Measurements from ENCODE around the gene PRSS27.

Gene PRSS27

GRCh38 chr16:2710021-2710710 lies 9.9 kb downstream of the PRSS27 start:
- no peak for DNase-seq (ENCODE audit: low read depth)
- no peak for TF ChIP-seq CTCF (conservative IDR thresholded peaks at IDR 0.05; ENCODE audit: low read length)

GRCh38 chr16:2709588-2709984 lies 10.4 kb downstream of the PRSS27 start:
- H3K4me3 ChIP-seq (ENCODE audit: low read length): no peak overlapping the region
- DNase-seq (ENCODE audit: low read depth): no peak
- TF ChIP-seq CTCF (conservative IDR thresholded peaks at IDR 0.05; ENCODE audit: low read length): no peak

More at GRCh38 chr16:2710021-2710710, 9.9 kb downstream of the PRSS27 start:
- H3K4me3 ChIP-seq (ENCODE audit: low read length): no peak overlapping the region

DNA sequence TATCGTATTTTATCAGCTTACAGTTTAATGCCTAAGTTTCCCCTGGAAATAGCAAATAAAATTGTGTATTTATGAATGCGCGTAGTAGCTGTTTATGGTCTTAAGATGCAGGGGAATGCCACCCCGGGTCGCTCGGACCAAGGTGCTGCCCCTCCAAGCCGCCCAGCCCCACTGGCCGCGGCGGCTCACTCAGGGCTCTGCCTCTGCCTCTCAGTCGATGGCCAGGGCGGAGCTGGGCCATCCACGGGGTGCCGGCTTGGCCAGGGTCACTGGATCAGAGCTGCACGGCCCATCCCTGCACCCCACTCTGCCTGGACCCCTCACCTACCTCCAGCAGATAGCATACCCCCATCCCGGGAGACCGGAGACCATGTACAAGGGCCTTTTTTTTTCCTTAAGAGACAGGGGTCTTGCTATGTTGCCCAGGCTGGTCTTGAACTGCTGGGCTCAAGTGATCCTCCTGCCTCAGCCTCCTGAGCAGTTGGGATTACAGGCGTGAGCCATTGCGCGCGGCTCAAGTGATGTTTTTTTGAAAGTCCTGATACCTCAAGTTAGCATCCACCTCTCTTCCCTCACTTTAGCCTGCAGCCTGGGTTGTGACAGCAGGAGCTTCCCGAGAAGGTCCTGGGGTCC lies 11.0 kb downstream of the PRSS27 start:
- H3K4me3 ChIP-seq (ENCODE audit: low read length): no peak overlapping the region
- no peak for TF ChIP-seq CTCF (conservative IDR thresholded peaks at IDR 0.05; ENCODE audit: low read length)
- no peak for DNase-seq (ENCODE audit: low read depth)

- H3K4me3 ChIP-seq (ENCODE audit: low read length): no peak overlapping the region
- TF ChIP-seq CTCF (conservative IDR thresholded peaks at IDR 0.05; ENCODE audit: low read length): no peak
- DNase-seq (ENCODE audit: low read depth): no peak
Observed at GRCh38 chr16:2708290-2708639, 11.8 kb downstream of the PRSS27 start.

- no peak for DNase-seq (ENCODE audit: low read depth)
- H3K4me3 ChIP-seq (ENCODE audit: low read length): no peak overlapping the region
- no peak for TF ChIP-seq CTCF (conservative IDR thresholded peaks at IDR 0.05; ENCODE audit: low read length)
Observed at GRCh38 chr16:2707368-2708289, 12.4 kb downstream of the PRSS27 start.

DNA sequence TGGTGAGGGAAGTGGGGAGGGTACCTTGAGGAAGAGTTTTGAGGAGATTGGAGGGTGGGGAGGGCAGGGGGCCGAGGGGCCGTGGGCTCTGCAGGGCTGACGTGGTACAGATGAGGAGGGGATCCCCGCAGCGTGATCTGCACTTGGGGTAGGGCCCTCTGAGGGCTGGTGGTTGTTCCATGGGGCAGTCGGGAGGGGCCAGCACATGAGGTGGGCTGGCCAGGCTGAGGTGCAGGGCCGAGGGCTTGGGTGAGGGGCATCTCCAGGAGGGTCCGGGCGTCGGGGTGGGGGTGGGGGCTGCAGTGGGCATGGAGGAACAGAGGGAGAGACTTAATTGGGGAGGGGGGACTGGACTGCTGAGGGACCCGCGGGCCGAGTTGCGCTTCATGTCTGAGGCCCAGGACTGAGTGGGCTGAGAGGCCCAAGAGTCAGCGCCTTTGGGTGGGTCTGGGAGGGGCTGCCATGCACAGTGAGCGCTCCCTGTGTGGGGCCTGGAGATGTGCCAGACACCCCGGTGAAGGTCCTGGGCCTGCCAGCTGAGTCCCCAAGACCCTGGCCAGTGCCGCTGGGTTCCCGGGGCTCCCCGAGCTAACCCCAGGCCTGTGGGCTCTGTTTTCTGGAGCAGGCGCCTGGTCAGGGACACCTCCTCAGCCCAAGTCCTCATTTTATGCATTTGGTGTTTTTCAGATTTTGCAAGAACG lies 13.3 kb downstream of the PRSS27 start:
- DNase-seq (ENCODE audit: low read depth): no peak
- no peak for TF ChIP-seq CTCF (conservative IDR thresholded peaks at IDR 0.05; ENCODE audit: low read length)

More for the DNA sequence above, 13.3 kb downstream of the PRSS27 start:
- H3K4me3 ChIP-seq (ENCODE audit: low read length): no peak overlapping the region

Measured in AG10803 (cell line).